ENCODE data around the gene CEL.
A peak's percentile ranks its signal among the peaks of the same experiment; 100 is the strongest.

The CEL gene

GRCh38 chr9:133100506-133101355, 39.0 kb downstream of the CEL start:
- H3K4me3 ChIP-seq (ENCODE audit: control insufficient read depth, low read depth, low read length), result no peak overlapping the region
- DNase-seq (ENCODE audit: low read depth), result no peak
- TF ChIP-seq CTCF (conservative IDR thresholded peaks at IDR 0.05; ENCODE audit: control insufficient read depth, insufficient read depth, low read depth, low read length), result no peak

GRCh38 chr9:133101356-133102189, 39.8 kb downstream of the CEL start:
- no peak for DNase-seq (ENCODE audit: low read depth)
- TF ChIP-seq CTCF (conservative IDR thresholded peaks at IDR 0.05; ENCODE audit: control insufficient read depth, insufficient read depth, low read depth, low read length), result no peak
- H3K4me3 ChIP-seq (ENCODE audit: control insufficient read depth, low read depth, low read length), result no peak overlapping the region

DNA sequence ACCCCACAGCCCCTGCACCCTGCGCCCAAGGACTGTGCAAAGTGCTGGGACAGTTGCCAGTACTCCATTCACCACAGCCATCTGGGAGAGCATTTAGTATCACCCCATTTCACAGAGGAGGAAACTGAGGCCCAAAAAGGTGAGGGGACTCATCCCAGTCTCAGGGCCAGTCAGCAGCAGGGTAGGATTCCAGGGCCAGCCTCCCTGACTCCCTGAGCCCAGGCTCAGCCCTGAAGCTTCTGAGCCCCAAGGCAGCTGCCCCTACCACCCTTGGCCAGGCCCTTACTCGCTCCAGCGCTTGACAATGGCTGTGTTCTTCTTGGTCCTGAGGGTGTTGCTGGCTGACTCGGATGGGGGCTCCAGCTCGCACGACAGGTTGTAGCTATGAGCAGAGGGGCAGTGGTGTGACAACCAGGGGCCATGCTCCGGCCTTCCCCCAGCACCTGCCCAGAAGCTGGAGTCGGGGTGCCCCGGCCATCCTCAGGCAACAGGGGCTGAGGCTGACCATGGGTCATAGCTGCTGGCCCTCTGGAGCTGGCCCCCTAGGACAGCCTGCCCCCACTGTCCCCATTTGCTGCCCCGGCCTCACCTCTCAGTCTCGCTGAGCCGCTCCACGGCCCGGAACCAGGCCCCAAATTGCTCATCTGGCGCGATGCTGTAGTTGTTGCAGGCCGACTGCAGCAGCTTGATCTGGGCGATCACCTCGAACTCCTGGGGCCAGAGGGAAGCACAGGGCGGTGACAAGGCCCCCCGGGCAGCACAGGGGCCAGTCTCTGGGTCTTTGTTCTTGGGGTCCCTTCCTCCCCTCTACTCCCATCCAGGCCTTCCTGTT, 40.6 kb downstream of the CEL start:
- no peak for DNase-seq (ENCODE audit: low read depth)
- H3K4me3 ChIP-seq (ENCODE audit: control insufficient read depth, low read depth, low read length), result no peak overlapping the region
- TF ChIP-seq CTCF (conservative IDR thresholded peaks at IDR 0.05; ENCODE audit: control insufficient read depth, insufficient read depth, low read depth, low read length), result no peak

DNA sequence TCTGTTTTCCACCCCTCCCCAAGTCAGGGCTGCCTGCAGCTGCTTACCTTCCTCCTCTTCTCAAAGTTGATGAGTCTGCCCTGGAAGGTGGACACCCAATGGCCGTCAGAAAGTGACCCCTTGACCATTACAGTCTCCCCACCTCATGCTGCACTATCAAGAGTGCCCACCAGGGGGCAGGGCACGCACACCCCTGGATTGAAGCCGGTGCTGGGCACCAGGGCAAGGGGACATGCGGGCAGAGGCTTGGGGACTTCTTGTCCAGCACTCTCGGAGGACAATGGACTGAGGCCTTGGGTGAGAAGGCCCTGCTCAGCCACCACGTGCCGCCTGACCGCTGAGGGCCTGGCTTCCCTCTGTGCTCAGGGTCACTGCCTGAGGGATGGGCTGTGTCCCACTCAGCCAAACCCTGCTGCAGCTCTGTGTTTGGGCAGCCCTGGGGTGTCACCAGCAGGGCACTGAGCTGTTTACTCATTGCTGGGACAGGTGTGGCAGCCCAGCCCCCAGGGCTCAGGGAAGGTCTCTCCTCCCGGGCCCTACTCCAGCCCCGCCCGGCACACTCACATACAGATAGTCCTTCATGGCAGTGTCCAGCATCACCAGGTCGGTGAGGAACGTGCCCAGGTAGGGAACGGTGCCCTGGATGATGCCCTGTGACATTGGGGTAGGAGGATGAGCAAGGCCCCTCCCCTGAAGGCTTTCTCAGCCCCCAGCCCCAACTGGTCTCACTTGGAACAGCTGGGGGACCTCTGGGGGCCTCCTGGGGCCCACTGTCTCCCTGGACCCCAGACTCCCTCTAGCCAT, 41.6 kb downstream of the CEL start:
- H3K4me3 ChIP-seq (ENCODE audit: control insufficient read depth, low read depth, low read length), result no peak overlapping the region
- peak; percentile 35 for DNase-seq (ENCODE audit: low read depth)
- TF ChIP-seq CTCF (conservative IDR thresholded peaks at IDR 0.05; ENCODE audit: control insufficient read depth, insufficient read depth, low read depth, low read length), result peak; percentile 90

DNA sequence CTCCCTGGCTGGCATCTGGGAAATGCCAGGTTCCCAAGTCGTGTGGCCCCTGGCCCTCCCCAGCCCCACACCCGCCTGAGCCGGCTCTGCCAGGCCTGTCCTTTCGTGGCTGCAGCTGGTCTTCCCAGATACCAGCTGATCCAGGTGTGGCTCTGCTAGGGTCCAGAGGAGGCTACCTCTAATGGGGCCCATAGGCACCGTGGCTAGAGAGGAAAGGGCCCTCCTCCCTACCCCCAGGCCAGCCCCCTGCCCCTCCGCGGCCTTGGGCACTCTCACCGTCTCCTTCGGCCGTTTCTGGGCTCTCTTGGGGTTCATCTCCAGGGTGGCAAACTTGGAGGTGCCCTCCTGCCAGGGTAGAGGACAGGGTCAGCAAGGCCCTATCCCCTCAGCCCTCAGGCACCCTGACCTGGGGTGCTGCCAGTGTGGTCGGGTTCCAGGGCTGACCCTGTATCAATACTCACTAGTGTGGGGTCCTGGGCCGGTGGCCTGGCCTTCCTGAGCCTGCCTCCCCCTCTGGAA, 42.3 kb downstream of the CEL start:
- no peak overlapping the region for H3K4me3 ChIP-seq (ENCODE audit: control insufficient read depth, low read depth, low read length)
- no peak for DNase-seq (ENCODE audit: low read depth)
- no peak for TF ChIP-seq CTCF (conservative IDR thresholded peaks at IDR 0.05; ENCODE audit: control insufficient read depth, insufficient read depth, low read depth, low read length)
